ENCODE data around the gene RNU7-1. TPM values are rescaled to one million over a fixed set of nuclear protein-coding genes. Genes with fewer than 3 reads are reported as not detected.

Gene RNU7-1
- total and polyA plus RNA-seq, 9 of the 15 experiments (the other 6 are each of a cell fraction or from before 2014, with no cell fraction given): not detected

DNA sequence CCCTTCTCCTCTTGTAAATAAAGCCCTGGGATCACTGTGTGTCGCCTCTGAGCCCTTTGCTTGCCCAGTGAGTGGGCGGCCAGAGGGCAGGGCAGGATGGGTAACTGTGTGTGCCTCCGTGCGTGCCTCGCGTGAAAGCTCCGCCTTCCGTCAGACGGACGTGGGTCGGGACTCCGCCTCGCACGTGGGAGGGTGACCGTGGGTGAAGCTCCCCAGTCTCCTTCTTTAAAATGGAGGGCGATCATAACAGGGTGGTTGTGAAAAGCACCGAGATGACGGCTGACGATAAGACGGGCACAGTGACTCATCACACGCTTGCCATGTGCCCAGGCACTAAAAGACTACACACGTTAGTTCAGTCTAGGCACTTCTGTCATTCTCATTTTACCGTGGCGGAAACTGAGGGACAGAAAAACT is 17.7 kb downstream of the RNU7-1 start (continued):
- TF ChIP-seq RFX7 (CRISPR knock-in tag; IDR thresholded peaks at IDR 0.05) (no peak), HDAC6 (IDR thresholded peaks at IDR 0.05; ENCODE audit: low read depth, low read length) (no peak), FOSL1 (tag; conservative IDR thresholded peaks at IDR 0.05) (no peak; the same call in 1 of the 2 replicates), GTF2A2 (tag; IDR thresholded peaks at IDR 0.05) (no peak), CREM (IDR thresholded peaks at IDR 0.05; ENCODE audit: low read depth) (peak; percentile 45), NCOA4 (IDR thresholded peaks at IDR 0.05; ENCODE audit: partially characterized antibody) (no peak), EP400 (IDR thresholded peaks at IDR 0.05) (peak; percentile 79; the same call in 1 of the 2 replicates), PTTG1 (tag; IDR thresholded peaks at IDR 0.05; ENCODE audit: low read depth) (no peak), SAFB2 (IDR thresholded peaks at IDR 0.05; ENCODE audit: borderline replicate concordance, low read depth, low read length, severe bottlenecking) (no peak)
- TF ChIP-seq, protein P1, sequence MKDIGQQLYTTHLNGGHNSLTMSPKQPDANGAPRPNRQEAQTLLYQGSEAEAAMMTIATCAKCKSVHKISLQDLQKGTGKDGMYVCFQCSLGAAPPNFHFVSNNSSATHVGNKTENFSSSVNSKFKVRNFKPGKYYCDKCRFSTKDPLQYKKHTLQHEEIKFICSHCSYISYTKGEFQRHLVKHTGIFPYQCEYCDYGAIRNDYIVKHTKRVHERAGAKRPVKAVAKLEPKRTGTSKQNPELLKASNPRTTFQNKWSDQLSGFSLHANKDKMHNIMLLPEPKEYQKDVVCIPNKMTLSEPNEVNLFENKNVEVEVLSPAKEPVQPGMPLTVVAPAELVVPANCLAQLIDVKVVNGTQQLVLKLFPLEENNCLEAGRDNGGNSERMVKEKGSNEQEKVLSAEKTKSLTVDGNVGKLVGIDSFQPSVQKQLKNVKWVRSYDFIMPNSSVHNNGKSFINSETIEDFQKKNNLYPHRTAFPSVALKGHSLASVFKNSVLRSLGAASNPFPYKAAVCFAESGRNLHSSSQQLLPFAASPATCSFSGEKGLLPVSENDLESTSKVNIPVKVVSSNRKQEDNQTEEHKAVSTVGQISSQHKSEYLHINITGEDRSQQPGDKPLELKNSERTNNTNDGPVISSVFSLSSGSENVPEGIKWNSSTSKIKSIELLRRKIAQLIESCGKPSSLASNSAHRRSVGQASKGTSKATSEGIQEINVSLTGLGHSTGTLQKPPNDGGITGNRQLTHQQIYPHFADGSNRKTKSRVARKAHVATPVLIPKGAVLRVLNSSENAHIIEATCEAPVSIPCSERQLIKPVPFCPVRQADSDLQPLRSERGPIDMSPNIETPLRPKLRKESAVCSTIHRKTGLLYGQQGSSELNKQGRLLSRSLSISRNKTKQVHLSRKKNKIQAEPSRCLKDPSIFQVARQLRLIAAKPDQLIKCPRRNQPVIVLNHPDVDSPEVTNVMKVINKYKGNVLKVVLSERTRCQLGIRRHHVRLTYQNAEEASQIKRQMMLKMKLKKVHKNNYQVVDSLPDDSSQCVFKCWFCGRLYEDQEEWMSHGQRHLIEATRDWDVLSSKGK (CRISPR knock-in tag; IDR thresholded peaks at IDR 0.05): no peak
- TF ChIP-seq, protein P2, sequence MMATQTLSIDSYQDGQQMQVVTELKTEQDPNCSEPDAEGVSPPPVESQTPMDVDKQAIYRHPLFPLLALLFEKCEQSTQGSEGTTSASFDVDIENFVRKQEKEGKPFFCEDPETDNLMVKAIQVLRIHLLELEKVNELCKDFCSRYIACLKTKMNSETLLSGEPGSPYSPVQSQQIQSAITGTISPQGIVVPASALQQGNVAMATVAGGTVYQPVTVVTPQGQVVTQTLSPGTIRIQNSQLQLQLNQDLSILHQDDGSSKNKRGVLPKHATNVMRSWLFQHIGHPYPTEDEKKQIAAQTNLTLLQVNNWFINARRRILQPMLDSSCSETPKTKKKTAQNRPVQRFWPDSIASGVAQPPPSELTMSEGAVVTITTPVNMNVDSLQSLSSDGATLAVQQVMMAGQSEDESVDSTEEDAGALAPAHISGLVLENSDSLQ (IDR thresholded peaks at IDR 0.05): 0 out of 2 replicates have a peak, but pooled peaks have one; percentile 18
- TF ChIP-seq, protein P3, sequence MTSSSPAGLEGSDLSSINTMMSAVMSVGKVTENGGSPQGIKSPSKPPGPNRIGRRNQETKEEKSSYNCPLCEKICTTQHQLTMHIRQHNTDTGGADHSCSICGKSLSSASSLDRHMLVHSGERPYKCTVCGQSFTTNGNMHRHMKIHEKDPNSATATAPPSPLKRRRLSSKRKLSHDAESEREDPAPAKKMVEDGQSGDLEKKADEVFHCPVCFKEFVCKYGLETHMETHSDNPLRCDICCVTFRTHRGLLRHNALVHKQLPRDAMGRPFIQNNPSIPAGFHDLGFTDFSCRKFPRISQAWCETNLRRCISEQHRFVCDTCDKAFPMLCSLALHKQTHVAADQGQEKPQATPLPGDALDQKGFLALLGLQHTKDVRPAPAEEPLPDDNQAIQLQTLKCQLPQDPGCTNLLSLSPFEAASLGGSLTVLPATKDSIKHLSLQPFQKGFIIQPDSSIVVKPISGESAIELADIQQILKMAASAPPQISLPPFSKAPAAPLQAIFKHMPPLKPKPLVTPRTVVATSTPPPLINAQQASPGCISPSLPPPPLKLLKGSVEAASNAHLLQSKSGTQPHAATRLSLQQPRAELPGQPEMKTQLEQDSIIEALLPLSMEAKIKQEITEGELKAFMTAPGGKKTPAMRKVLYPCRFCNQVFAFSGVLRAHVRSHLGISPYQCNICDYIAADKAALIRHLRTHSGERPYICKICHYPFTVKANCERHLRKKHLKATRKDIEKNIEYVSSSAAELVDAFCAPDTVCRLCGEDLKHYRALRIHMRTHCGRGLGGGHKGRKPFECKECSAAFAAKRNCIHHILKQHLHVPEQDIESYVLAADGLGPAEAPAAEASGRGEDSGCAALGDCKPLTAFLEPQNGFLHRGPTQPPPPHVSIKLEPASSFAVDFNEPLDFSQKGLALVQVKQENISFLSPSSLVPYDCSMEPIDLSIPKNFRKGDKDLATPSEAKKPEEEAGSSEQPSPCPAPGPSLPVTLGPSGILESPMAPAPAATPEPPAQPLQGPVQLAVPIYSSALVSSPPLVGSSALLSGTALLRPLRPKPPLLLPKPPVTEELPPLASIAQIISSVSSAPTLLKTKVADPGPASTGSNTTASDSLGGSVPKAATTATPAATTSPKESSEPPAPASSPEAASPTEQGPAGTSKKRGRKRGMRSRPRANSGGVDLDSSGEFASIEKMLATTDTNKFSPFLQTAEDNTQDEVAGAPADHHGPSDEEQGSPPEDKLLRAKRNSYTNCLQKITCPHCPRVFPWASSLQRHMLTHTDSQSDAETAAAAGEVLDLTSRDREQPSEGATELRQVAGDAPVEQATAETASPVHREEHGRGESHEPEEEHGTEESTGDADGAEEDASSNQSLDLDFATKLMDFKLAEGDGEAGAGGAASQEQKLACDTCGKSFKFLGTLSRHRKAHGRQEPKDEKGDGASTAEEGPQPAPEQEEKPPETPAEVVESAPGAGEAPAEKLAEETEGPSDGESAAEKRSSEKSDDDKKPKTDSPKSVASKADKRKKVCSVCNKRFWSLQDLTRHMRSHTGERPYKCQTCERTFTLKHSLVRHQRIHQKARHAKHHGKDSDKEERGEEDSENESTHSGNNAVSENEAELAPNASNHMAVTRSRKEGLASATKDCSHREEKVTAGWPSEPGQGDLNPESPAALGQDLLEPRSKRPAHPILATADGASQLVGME (CRISPR knock-in tag; IDR thresholded peaks at IDR 0.05): no peak

Data from K562 (cell line).